Upper lobe of right lung (tissue), 1 donor: Measurements from ENCODE around the gene GSKIP. TPM values are rescaled to one million over a fixed set of nuclear protein-coding genes. Genes with fewer than 3 reads are reported as not detected.
A peak's percentile ranks its signal among the peaks of the same experiment; 100 is the strongest.

Experiments
- ATAC-seq: fragments of 200-7000 bp; cut with Tn5 transposase; one replicate; pipeline ENCODE4 v1.9.1; 2020; ENCODE audit warnings: mild to moderate bottlenecking, moderate library complexity
- DNase-seq: peaks from one replicate; pipeline ENCODE4 v3.0.0-alpha.2; 2020
- H3K27ac ChIP-seq: fragments of 200-600 bp; one replicate; pipeline ENCODE4 v1.8.0; 2022
- H3K27me3 ChIP-seq: fragments of 200-600 bp; one replicate; pipeline ENCODE4 v1.8.0; 2022; ENCODE audit warnings: mild to moderate bottlenecking
- H3K36me3 ChIP-seq: fragments of 200-600 bp; one replicate; pipeline ENCODE4 v1.8.0; 2022
- H3K4me1 ChIP-seq: fragments of 200-600 bp; one replicate; pipeline ENCODE4 v1.8.0; 2022
- H3K4me3 ChIP-seq: fragments of 200-600 bp; one replicate; pipeline ENCODE4 v1.8.0; 2022; ENCODE audit warnings: mild to moderate bottlenecking
- H3K9me3 ChIP-seq: fragments of 200-600 bp; one replicate; pipeline ENCODE4 v1.8.0; 2022
- CTCF ChIP-seq: fragments of 200-600 bp; IDR thresholded peaks from one replicate; pipeline ENCODE4 v1.8.0; 2022; ENCODE audit warnings: antibody characterized with exemption
- intact Hi-C: fragments of 100-400 bp; cut with DNase I; formaldehyde crosslinking; loops from one replicate; pipeline ENCODE4 v1.11.0; 2022
- total RNA-seq: library from RNA; stranded (reverse); fragmentation: NEBNext Ultra II Directional; extraction: Animal tissue kit (Norgen Biotek cat#: 25700); gene quantifications from one replicate; pipeline ENCODE4 v1.2.1, GENCODE V29; 2021
- donor health status: DM: no; HTN: yes; CAD: no; lungs with severe emphysema.

GSKIP gene
- total RNA-seq, 1 donor from 2014 or later, result 13.9 TPM

- Histone ChIP-seq H3K9me3 (no peaks in the 10 kb centered on the region), H3K27me3 (no peaks in the 10 kb centered on the region), H3K4me3 (peak overlapping the region; percentile 78), H3K27ac (peak overlapping the region; percentile 69), H3K4me1 (peaks cover 12% of the 10 kb centered on the region), H3K36me3 (peaks cover 4% of the 10 kb centered on the region)
- TF ChIP-seq CTCF, result no peak
- ATAC-seq (peak; percentile 99), DNase-seq (peak; percentile 99)
- intact Hi-C loops, result no loop called here
Measured at GRCh38 chr14:96391293-96392118, 28.2 kb downstream of the GSKIP start.

- Histone ChIP-seq H3K36me3 (no peaks in the 10 kb centered on the region), H3K4me3 (no peak overlapping the region), H3K27ac (no peak overlapping the region), H3K9me3 (no peaks in the 10 kb centered on the region), H3K27me3 (no peaks in the 10 kb centered on the region), H3K4me1 (peaks cover 12% of the 10 kb centered on the region)
- intact Hi-C loops, result no loop called here
- no peak for DNase-seq
- no peak for TF ChIP-seq CTCF
- no peak for ATAC-seq
Measured at GRCh38 chr14:96393071-96393691, 29.9 kb downstream of the GSKIP start.

GRCh38 chr14:96394047-96394815 lies 30.9 kb downstream of the GSKIP start:
- H3K36me3 ChIP-seq, result no peaks in the 10 kb centered on the region
- no peak overlapping the region for H3K27ac ChIP-seq
- H3K9me3 ChIP-seq, result no peaks in the 10 kb centered on the region
- no peak for TF ChIP-seq CTCF
- no peaks in the 10 kb centered on the region for H3K27me3 ChIP-seq
- DNase-seq (no peak), ATAC-seq (no peak)
- H3K4me1 ChIP-seq, result peaks cover 12% of the 10 kb centered on the region
- no peak overlapping the region for H3K4me3 ChIP-seq
- intact Hi-C loops, result no loop called here

GRCh38 chr14:96398432-96398831 lies 35.1 kb downstream of the GSKIP start:
- TF ChIP-seq CTCF, result no peak
- no peak overlapping the region for H3K27ac ChIP-seq
- H3K27me3 ChIP-seq, result no peaks in the 10 kb centered on the region
- no peak for ATAC-seq
- H3K4me3 ChIP-seq, result no peak overlapping the region
- H3K4me1 ChIP-seq, result no peaks in the 10 kb centered on the region
- intact Hi-C loops, result no loop called here
- DNase-seq, result no peak
- H3K36me3 ChIP-seq, result no peaks in the 10 kb centered on the region
- no peaks in the 10 kb centered on the region for H3K9me3 ChIP-seq

GRCh38 chr14:96398921-96399320 lies 35.6 kb downstream of the GSKIP start:
- Histone ChIP-seq H3K27me3 (no peaks in the 10 kb centered on the region), H3K27ac (no peak overlapping the region), H3K4me1 (no peaks in the 10 kb centered on the region), H3K4me3 (no peak overlapping the region), H3K9me3 (no peaks in the 10 kb centered on the region), H3K36me3 (no peaks in the 10 kb centered on the region)
- no peak for TF ChIP-seq CTCF
- intact Hi-C loops, result no loop called here
- DNase-seq (no peak), ATAC-seq (no peak)
